Measurements from ENCODE around the gene SLC18A2.
"Not testable (repeated sequence)": the region's sequence is repeated elsewhere in the genome, so short reads cannot be mapped to it uniquely, and the experiment has no call there.

SLC18A2 gene

GRCh38 chr10:117284716-117285494 lies 44.0 kb downstream of the SLC18A2 start:
- Histone ChIP-seq H3K27me3 (ENCODE audit: low read depth, low read length) (no peaks in the 10 kb centered on the region), H3K4me1 (ENCODE audit: low read length) (no peaks in the 10 kb centered on the region), H3K27ac (ENCODE audit: low read length) (no peak overlapping the region), H3K9ac (ENCODE audit: low read length) (no peak overlapping the region), H4K20me1 (ENCODE audit: insufficient read depth, low read length) (no peaks in the 10 kb centered on the region), H3K36me3 (replicated peaks; ENCODE audit: low read depth, low read length) (peaks cover 8% of the 10 kb centered on the region), H3K79me2 (ENCODE audit: low read length) (no peaks in the 10 kb centered on the region), H2AFZ (ENCODE audit: low read depth, low read length) (no peak overlapping the region), H3K4me2 (ENCODE audit: low read length) (no peak overlapping the region), H3K9me3 (ENCODE audit: insufficient read depth, low read length) (no peaks in the 10 kb centered on the region), H3K4me3 (ENCODE audit: low read length) (no peak overlapping the region)
- TF ChIP-seq EZH2phosphoT487 (IDR thresholded peaks at IDR 0.05; ENCODE audit: low read depth), result no peak
- TF ChIP-seq CTCF (IDR thresholded peaks at IDR 0.05; ENCODE audit: low read depth, low read length), result no peak

- not testable (repeated sequence) for H4K20me1 ChIP-seq (ENCODE audit: insufficient read depth, low read length); H3K4me2 ChIP-seq (ENCODE audit: low read length); H3K79me2 ChIP-seq (ENCODE audit: low read length); H3K4me3 ChIP-seq (ENCODE audit: low read length); H2AFZ ChIP-seq (ENCODE audit: low read depth, low read length); H3K9ac ChIP-seq (ENCODE audit: low read length); H3K36me3 ChIP-seq (replicated peaks; ENCODE audit: low read depth, low read length); H3K9me3 ChIP-seq (ENCODE audit: insufficient read depth, low read length); H3K4me1 ChIP-seq (ENCODE audit: low read length); H3K27me3 ChIP-seq (ENCODE audit: low read depth, low read length); H3K27ac ChIP-seq (ENCODE audit: low read length)
Measured at GRCh38 chr10:117290872-117291271, 50.0 kb downstream of the SLC18A2 start.

- H3K4me2 ChIP-seq (ENCODE audit: low read length), result no peak overlapping the region
- no peaks in the 10 kb centered on the region for H3K4me1 ChIP-seq (ENCODE audit: low read length)
- H4K20me1 ChIP-seq (ENCODE audit: insufficient read depth, low read length), result no peaks in the 10 kb centered on the region; the same call in 1 of the 2 replicates
- no peaks in the 10 kb centered on the region for H3K79me2 ChIP-seq (ENCODE audit: low read length)
- no peaks in the 10 kb centered on the region for H3K9me3 ChIP-seq (ENCODE audit: insufficient read depth, low read length)
- no peak overlapping the region for H3K27ac ChIP-seq (ENCODE audit: low read length)
- peaks cover 3% of the 10 kb centered on the region for H3K36me3 ChIP-seq (replicated peaks; ENCODE audit: low read depth, low read length)
- H2AFZ ChIP-seq (ENCODE audit: low read depth, low read length), result no peak overlapping the region
- no peak overlapping the region for H3K4me3 ChIP-seq (ENCODE audit: low read length)
- no peak for TF ChIP-seq EZH2phosphoT487 (IDR thresholded peaks at IDR 0.05; ENCODE audit: low read depth)
- TF ChIP-seq CTCF (IDR thresholded peaks at IDR 0.05; ENCODE audit: low read depth, low read length), result no peak
- no peak overlapping the region for H3K9ac ChIP-seq (ENCODE audit: low read length)
- no peaks in the 10 kb centered on the region for H3K27me3 ChIP-seq (ENCODE audit: low read depth, low read length)
Measured at GRCh38 chr10:117294039-117294645, 53.2 kb downstream of the SLC18A2 start.

GRCh38 chr10:117294735-117295134 lies 53.8 kb downstream of the SLC18A2 start:
- Histone ChIP-seq H3K4me2 (ENCODE audit: low read length) (no peak overlapping the region), H2AFZ (ENCODE audit: low read depth, low read length) (no peak overlapping the region), H3K9me3 (ENCODE audit: insufficient read depth, low read length) (no peaks in the 10 kb centered on the region), H3K27me3 (ENCODE audit: low read depth, low read length) (no peaks in the 10 kb centered on the region), H3K79me2 (ENCODE audit: low read length) (no peaks in the 10 kb centered on the region), H3K9ac (ENCODE audit: low read length) (no peak overlapping the region), H3K36me3 (replicated peaks; ENCODE audit: low read depth, low read length) (no peaks in the 10 kb centered on the region), H3K4me1 (ENCODE audit: low read length) (no peaks in the 10 kb centered on the region), H3K27ac (ENCODE audit: low read length) (no peak overlapping the region), H3K4me3 (ENCODE audit: low read length) (no peak overlapping the region), H4K20me1 (ENCODE audit: insufficient read depth, low read length) (no peaks in the 10 kb centered on the region; the same call in 1 of the 2 replicates)
- TF ChIP-seq CTCF (IDR thresholded peaks at IDR 0.05; ENCODE audit: low read depth, low read length) (no peak), EZH2phosphoT487 (IDR thresholded peaks at IDR 0.05; ENCODE audit: low read depth) (no peak)
